Measurements from ENCODE around the gene MAPKBP1.

MAPKBP1 gene

GRCh38 chr15:41855261-41855961 lies 81.1 kb downstream of the MAPKBP1 start:
- TF ChIP-seq, protein P1, sequence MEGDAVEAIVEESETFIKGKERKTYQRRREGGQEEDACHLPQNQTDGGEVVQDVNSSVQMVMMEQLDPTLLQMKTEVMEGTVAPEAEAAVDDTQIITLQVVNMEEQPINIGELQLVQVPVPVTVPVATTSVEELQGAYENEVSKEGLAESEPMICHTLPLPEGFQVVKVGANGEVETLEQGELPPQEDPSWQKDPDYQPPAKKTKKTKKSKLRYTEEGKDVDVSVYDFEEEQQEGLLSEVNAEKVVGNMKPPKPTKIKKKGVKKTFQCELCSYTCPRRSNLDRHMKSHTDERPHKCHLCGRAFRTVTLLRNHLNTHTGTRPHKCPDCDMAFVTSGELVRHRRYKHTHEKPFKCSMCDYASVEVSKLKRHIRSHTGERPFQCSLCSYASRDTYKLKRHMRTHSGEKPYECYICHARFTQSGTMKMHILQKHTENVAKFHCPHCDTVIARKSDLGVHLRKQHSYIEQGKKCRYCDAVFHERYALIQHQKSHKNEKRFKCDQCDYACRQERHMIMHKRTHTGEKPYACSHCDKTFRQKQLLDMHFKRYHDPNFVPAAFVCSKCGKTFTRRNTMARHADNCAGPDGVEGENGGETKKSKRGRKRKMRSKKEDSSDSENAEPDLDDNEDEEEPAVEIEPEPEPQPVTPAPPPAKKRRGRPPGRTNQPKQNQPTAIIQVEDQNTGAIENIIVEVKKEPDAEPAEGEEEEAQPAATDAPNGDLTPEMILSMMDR (IDR thresholded peaks at IDR 0.05; ENCODE audit: low read depth, low read length): no peak
- no peak overlapping the region for H3K4me3 ChIP-seq (ENCODE audit: low read depth, low read length)

GRCh38 chr15:41856262-41856661 lies 82.0 kb downstream of the MAPKBP1 start:
- TF ChIP-seq, protein P1 (IDR thresholded peaks at IDR 0.05; ENCODE audit: low read depth, low read length): no peak
- H3K4me3 ChIP-seq (ENCODE audit: low read depth, low read length): no peak overlapping the region

DNA sequence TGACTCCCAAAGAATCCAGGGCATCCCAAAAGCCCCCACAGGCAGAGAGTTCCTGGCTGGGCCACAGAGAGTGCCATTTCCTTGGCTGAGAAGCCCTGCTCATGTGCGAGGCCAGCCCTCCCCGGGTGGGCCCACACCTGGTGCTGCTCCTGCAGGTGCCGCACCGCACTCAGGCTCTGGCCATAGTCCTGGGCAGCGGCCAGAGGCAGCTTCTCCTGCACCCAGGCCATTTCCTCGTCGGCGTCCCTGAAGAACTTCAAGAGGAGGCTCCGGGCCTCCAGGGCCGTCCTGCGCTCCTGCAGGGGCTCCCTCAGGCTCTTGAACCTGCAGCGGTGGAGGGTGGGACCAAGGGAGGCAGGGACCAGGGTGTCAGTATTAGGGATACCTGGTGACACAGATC lies 82.4 kb downstream of the MAPKBP1 start:
- TF ChIP-seq, protein P1 (IDR thresholded peaks at IDR 0.05; ENCODE audit: low read depth, low read length): no peak
- no peak overlapping the region for H3K4me3 ChIP-seq (ENCODE audit: low read depth, low read length)

GRCh38 chr15:41857316-41857715 lies 83.0 kb downstream of the MAPKBP1 start:
- H3K4me3 ChIP-seq (ENCODE audit: low read depth, low read length): no peak overlapping the region
- TF ChIP-seq, protein P1 (IDR thresholded peaks at IDR 0.05; ENCODE audit: low read depth, low read length): no peak

DNA sequence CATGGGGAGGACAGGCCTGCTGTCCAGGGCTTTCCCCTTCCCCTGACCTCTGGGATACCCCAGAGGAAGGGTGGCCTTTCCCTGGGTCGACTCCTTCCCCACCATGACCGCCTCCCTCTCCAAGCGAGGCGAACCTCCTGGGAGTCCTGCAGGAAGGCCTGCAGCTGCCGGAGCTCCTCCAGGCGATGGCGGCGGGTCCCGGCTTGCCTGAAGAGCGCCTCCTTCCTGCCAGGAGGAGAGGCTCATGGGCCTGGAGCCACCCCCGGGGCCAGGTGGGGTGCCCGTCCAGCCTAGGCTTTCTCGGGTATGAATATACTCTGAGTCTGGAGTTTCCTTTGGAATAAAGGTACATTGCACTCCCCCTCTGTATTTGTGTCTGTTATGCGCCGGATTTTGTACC lies 84.5 kb downstream of the MAPKBP1 start:
- no peak overlapping the region for H3K4me3 ChIP-seq (ENCODE audit: low read depth, low read length)
- TF ChIP-seq, protein P1 (IDR thresholded peaks at IDR 0.05; ENCODE audit: low read depth, low read length): no peak

- TF ChIP-seq, protein P1 (IDR thresholded peaks at IDR 0.05; ENCODE audit: low read depth, low read length): no peak
- no peak overlapping the region for H3K4me3 ChIP-seq (ENCODE audit: low read depth, low read length)
These were observed 86.0 kb downstream of the MAPKBP1 start for GRCh38 chr15:41860049-41860828.

DNA sequence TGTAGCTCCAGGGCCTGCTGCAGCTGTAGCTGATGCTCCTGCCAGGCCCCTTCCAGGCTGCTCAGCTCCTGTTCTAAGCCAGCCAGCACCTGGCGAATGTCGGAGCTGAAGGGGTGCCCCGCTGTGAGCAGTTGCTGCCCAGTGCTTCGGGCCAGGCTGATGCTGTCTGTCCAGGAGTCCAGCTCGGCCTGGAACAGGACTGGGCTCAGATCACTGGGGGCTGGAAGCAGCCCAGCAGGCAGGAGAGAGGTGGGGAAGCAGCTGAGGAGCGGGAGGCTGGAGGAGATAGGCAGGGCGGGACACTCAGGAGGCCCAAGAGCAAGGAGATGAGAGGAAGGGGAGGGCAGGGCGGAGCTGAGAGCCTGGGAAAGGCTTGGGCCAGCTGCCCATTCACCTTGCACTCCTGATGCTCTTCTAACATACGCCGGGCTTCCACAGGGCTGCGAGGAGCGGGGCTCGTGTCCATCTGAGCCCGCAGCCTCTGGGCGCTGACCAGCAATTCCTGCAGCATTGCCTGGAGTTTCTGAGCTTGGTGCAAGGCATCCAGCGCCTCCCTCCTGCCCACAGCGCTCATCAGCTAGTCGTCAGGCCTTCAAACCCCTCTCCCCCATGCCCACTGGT lies 87.6 kb downstream of the MAPKBP1 start:
- no peak overlapping the region for H3K4me3 ChIP-seq (ENCODE audit: low read depth, low read length)
- TF ChIP-seq, protein P1 (IDR thresholded peaks at IDR 0.05; ENCODE audit: low read depth, low read length): no peak
